SJSA1 (cell line): ENCODE results near the gene NFRKB. TPM values are rescaled to one million over a fixed set of nuclear protein-coding genes. Genes with fewer than 3 reads are reported as not detected.

Experiments
- DNase-seq, 2 experiments: peaks; one replicate each; pipeline ENCODE4 v3.0.0-alpha.2; 2015 to 2020; ENCODE audit warnings: low spot score in 2 of 2, low read depth in 1 of 2
- H3K27ac ChIP-seq: fragments of 250-450 bp; sonication (Bioruptor Pico); 2 replicates; pipeline ENCODE4 v1.5.1; 2020; ENCODE audit warnings: mild to moderate bottlenecking, moderate library complexity
- H3K27me3 ChIP-seq: fragments of 250-450 bp; sonication (Bioruptor Pico); replicated peaks from 2 replicates; pipeline ENCODE4 v1.5.1; 2020; ENCODE audit warnings: mild to moderate bottlenecking, moderate library complexity
- H3K36me3 ChIP-seq: fragments of 250-450 bp; sonication (Bioruptor Pico); 2 replicates; pipeline ENCODE4 v1.5.1; 2020; ENCODE audit warnings: mild to moderate bottlenecking
- H3K4me1 ChIP-seq: fragments of 250-450 bp; sonication (Bioruptor Pico); replicated peaks from 2 replicates; pipeline ENCODE4 v1.6.1; 2021; ENCODE audit warnings: mild to moderate bottlenecking
- H3K4me3 ChIP-seq: fragments of 250-450 bp; sonication (Bioruptor Pico); 2 replicates; pipeline ENCODE4 v1.5.1; 2020; ENCODE audit warnings: mild to moderate bottlenecking
- H3K9me3 ChIP-seq: fragments of 250-450 bp; sonication (Bioruptor Pico); replicated peaks from 2 replicates; pipeline ENCODE4 v1.5.1; 2020; ENCODE audit warnings: mild to moderate bottlenecking
- total RNA-seq: library from RNA; depleted of rRNA; stranded (reverse); fragments of >200 nt; shearing (Covaris generic); gene quantifications from 2 replicates; pipeline ENCODE4 v1.2.3, GENCODE V29; 2014; rRNA removed

Gene NFRKB
- total RNA-seq = 11.4 and 19.6 TPM in 2 replicates

- Histone ChIP-seq H3K4me1 (peaks cover 11% of the 10 kb centered on the region; the same call in 1 of the 2 replicates), H3K27ac (no peak within 1 kb of the TSS), H3K36me3 (peaks cover 12% of the 10 kb centered on the region), H3K27me3 (no peaks in the 10 kb centered on the region), H3K4me3 (peak within 1 kb of the TSS; percentile 65), H3K9me3 (no peaks in the 10 kb centered on the region)
- DNase-seq = peak; percentile 49 to 65
These were observed at the start of gene NFRKB for GRCh38 chr11:129895126-129896041. Gene NFRKB, minus strand, starts transcription at chr11:129895578. Its CDS starts 2,729 bp downstream, at chr11:129892849.

DNA sequence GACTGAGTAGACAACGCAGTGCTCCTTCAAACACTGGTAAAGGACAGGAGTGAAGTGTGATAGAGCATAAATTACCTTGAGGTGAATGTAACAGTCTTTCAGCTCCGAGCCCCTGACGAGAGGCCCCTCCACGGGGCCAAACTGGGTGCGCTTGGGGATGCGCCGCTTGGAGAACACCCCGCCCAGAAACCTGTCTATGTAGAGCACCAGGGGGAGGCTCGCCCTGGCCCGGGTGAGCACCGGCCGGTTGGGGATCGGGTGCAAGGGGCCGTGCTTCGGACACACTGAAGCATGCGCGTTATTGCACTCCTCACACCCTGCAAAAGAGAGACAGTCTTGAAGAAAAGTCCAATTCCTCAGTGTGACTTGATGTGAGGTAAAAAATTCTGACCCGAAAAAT is 49.3 kb upstream of the NFRKB start:
- Histone ChIP-seq H3K4me1 (no peaks in the 10 kb centered on the region), H3K4me3 (no peak overlapping the region), H3K27me3 (no peaks in the 10 kb centered on the region), H3K36me3 (no peaks in the 10 kb centered on the region), H3K9me3 (no peaks in the 10 kb centered on the region), H3K27ac (no peak overlapping the region)
- DNase-seq = no peak

DNA sequence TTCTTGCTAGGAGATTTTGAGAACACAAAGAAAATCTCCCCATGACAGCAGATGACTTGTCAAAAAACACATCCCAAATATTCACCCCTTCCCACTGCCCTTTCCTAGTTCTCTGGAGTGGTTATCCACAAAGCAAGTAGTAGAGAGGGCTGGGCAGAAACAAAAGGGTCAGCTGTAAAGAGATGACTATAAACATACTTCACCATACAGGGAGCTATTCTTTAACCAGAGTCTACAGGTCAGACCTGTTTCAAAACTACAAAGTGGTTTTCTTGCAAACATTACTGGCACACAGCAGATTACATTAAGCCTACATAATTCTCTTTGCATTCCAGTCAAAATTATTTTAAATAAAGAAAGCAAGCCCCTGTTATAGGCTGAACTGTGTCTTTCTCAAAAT is 47.7 kb upstream of the NFRKB start:
- Histone ChIP-seq H3K9me3 (no peaks in the 10 kb centered on the region), H3K36me3 (no peaks in the 10 kb centered on the region), H3K4me1 (no peaks in the 10 kb centered on the region), H3K4me3 (no peak overlapping the region), H3K27ac (no peak overlapping the region), H3K27me3 (no peaks in the 10 kb centered on the region)
- no peak for DNase-seq

- H3K36me3 ChIP-seq = no peaks in the 10 kb centered on the region
- H3K27ac ChIP-seq = no peak overlapping the region
- H3K9me3 ChIP-seq = no peaks in the 10 kb centered on the region
- no peak for DNase-seq
- no peaks in the 10 kb centered on the region for H3K4me1 ChIP-seq
- no peak overlapping the region for H3K4me3 ChIP-seq
- no peaks in the 10 kb centered on the region for H3K27me3 ChIP-seq
These were observed 44.1 kb upstream of the NFRKB start for GRCh38 chr11:129939510-129939909.

- H3K27ac ChIP-seq = no peak overlapping the region
- no peaks in the 10 kb centered on the region for H3K27me3 ChIP-seq
- no peak for DNase-seq
- no peaks in the 10 kb centered on the region for H3K36me3 ChIP-seq
- no peaks in the 10 kb centered on the region for H3K9me3 ChIP-seq
- no peaks in the 10 kb centered on the region for H3K4me1 ChIP-seq
- H3K4me3 ChIP-seq = no peak overlapping the region
These were observed 43.4 kb upstream of the NFRKB start for GRCh38 chr11:129938764-129939163.

DNA sequence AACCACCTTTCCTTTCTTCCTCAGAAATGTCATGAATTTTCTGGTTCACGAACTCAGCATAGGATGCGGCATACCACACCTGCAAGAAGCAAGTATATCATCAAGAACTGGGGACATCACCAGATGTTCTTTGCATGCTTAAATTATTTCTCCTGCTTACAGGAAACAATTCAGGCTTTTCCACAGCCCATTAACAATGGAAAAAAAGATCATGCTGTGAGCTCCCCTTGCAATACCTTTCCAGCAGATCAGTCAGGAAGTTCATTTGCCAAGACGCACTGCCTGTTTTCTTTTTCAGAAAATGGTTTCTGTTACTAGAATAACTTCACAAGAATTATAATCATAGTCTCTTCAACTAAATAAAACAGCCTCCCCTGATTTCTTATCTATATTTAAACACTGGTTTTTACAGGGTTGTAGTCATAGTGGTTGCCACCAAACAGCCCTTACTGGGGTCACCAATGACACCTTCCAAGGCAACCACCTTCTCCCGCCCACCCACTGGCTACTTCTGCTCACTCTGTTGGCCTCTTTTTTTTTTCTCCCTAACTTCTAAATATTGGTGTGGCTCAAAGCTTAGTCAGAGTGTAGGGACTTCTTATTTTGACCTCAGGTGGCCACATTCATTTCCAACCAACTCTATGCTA is 42.3 kb upstream of the NFRKB start:
- no peak overlapping the region for H3K4me3 ChIP-seq
- H3K27ac ChIP-seq = no peak overlapping the region
- no peaks in the 10 kb centered on the region for H3K4me1 ChIP-seq
- H3K9me3 ChIP-seq = no peaks in the 10 kb centered on the region
- no peak for DNase-seq
- H3K27me3 ChIP-seq = no peaks in the 10 kb centered on the region
- no peaks in the 10 kb centered on the region for H3K36me3 ChIP-seq

- Histone ChIP-seq H3K9me3 (no peaks in the 10 kb centered on the region), H3K27ac (no peak overlapping the region), H3K4me3 (no peak overlapping the region), H3K27me3 (no peaks in the 10 kb centered on the region), H3K36me3 (no peaks in the 10 kb centered on the region), H3K4me1 (no peaks in the 10 kb centered on the region)
- no peak for DNase-seq
These were observed 40.3 kb upstream of the NFRKB start for GRCh38 chr11:129935723-129936122.

- Histone ChIP-seq H3K4me3 (no peak overlapping the region), H3K27ac (no peak overlapping the region), H3K36me3 (no peaks in the 10 kb centered on the region), H3K27me3 (no peaks in the 10 kb centered on the region), H3K9me3 (no peaks in the 10 kb centered on the region), H3K4me1 (no peaks in the 10 kb centered on the region)
- DNase-seq = no peak
These were observed 38.5 kb upstream of the NFRKB start for GRCh38 chr11:129933891-129934290.

- Histone ChIP-seq H3K4me3 (no peak overlapping the region), H3K9me3 (no peaks in the 10 kb centered on the region), H3K27ac (no peak overlapping the region), H3K4me1 (no peaks in the 10 kb centered on the region), H3K36me3 (no peaks in the 10 kb centered on the region), H3K27me3 (no peaks in the 10 kb centered on the region)
- DNase-seq = no peak
These were observed 37.9 kb upstream of the NFRKB start for GRCh38 chr11:129933262-129933661.

GRCh38 chr11:129932381-129933067 is 37.1 kb upstream of the NFRKB start:
- no peak overlapping the region for H3K27ac ChIP-seq
- no peaks in the 10 kb centered on the region for H3K27me3 ChIP-seq
- H3K4me3 ChIP-seq = no peak overlapping the region
- no peaks in the 10 kb centered on the region for H3K4me1 ChIP-seq
- no peaks in the 10 kb centered on the region for H3K9me3 ChIP-seq
- no peaks in the 10 kb centered on the region for H3K36me3 ChIP-seq
- DNase-seq = no peak

DNA sequence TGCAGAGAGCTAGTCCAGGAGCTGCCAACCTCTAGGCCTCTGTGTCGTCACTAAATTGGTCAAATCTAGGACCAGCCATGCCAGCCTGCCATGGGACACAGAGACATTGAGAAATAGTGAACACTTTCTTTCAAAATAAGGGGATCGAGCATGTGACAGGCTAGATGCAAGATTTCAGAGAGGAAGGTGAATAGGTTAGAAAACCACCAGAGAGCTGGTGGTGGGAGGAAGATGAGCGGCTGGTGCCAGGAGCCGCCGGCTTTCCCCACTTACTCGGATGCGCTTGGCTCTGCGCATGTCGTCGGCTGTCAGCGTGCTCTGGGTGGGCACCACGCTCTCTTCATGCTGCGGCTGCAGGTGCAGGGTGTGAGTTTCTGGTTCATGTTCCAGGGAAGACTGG is 35.4 kb upstream of the NFRKB start:
- Histone ChIP-seq H3K4me3 (no peak overlapping the region), H3K27ac (no peak overlapping the region), H3K4me1 (no peaks in the 10 kb centered on the region), H3K9me3 (no peaks in the 10 kb centered on the region), H3K36me3 (no peaks in the 10 kb centered on the region), H3K27me3 (no peaks in the 10 kb centered on the region)
- DNase-seq = no peak

GRCh38 chr11:129930296-129930695 is 34.9 kb upstream of the NFRKB start:
- Histone ChIP-seq H3K27me3 (no peaks in the 10 kb centered on the region), H3K36me3 (no peaks in the 10 kb centered on the region), H3K4me3 (no peak overlapping the region), H3K9me3 (no peaks in the 10 kb centered on the region), H3K4me1 (no peaks in the 10 kb centered on the region), H3K27ac (no peak overlapping the region)
- no peak for DNase-seq

DNA sequence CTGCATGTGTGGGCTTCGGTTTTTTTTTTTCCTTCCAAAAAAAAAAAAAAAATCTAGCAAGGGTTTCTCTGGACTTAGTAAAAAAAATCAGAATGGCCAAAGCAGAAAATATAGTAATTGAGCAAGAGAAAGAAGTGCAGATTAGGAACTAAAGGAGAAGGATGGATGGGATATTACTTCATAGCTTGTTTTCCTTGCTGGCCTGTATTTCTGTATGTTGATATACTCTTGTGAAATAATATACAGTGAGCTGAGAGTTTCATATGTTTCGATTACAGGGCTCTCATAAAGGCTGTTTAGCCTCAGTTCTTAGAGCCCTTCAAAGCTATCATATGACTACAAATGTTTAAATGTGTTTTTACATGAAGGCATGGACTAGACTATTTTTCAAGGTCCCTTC is 34.3 kb upstream of the NFRKB start:
- Histone ChIP-seq H3K4me3 (no peak overlapping the region), H3K27ac (no peak overlapping the region), H3K9me3 (no peaks in the 10 kb centered on the region), H3K4me1 (no peaks in the 10 kb centered on the region), H3K36me3 (no peaks in the 10 kb centered on the region), H3K27me3 (no peaks in the 10 kb centered on the region)
- no peak for DNase-seq
